ENCODE results near the gene ADORA2A.

GRCh38 chr22:24441406-24442351 lies 14.3 kb downstream of the ADORA2A start:
- TF ChIP-seq CTCF (IDR thresholded peaks at IDR 0.05) (no peak), POLR2A (IDR thresholded peaks at IDR 0.05) (no peak)

Data from lower leg skin (tissue), 3 donors.